A549 (cell line): ENCODE data around the gene TCF3.
"Not testable (repeated sequence)": the region's sequence is repeated elsewhere in the genome, so short reads cannot be mapped to it uniquely, and the experiment has no call there.

Experiments used
- BHLHE40 ChIP-seq: IDR thresholded peaks from 2 replicates; pipeline ENCODE4 v1.6.1; 2012; ENCODE audit warnings: low read depth, low read length, inconsistent platforms
- CEBPB ChIP-seq, 2 experiments: fragments of >200 bp in 1 of 2; sonication (Bioruptor Twin) in 1 of 2; formaldehyde crosslinking in 1 of 2; IDR thresholded peaks; 2 replicates each; pipeline ENCODE4 v1.6.1; 2012 to 2016
- EP300 ChIP-seq, 2 experiments: fragments of >200 bp; sonication (Bioruptor Twin); formaldehyde crosslinking; IDR thresholded peaks; 2 replicates in 1 of 2; 3 replicates in 1 of 2; pipeline ENCODE4 v1.6.1; 2016 to 2017
- ESRRA ChIP-seq: fragments of 150-350 bp; IDR thresholded peaks from 2 replicates; pipeline ENCODE4 v1.6.1; 2014; ENCODE audit warnings: mild to moderate bottlenecking, low read length, borderline replicate concordance
- FOSL2 ChIP-seq, 2 experiments: fragments of 450-650 bp in 1 of 2; fragments of >200 bp in 1 of 2; sonication (Bioruptor Twin) in 1 of 2; formaldehyde crosslinking; IDR thresholded peaks; 2 replicates each; pipeline versions ENCODE4 v1.5.0 to v1.6.1; 2016 to 2020; ENCODE audit warnings: mild to moderate bottlenecking in 1 of 2, moderate library complexity in 1 of 2
- GATA3 ChIP-seq: IDR thresholded peaks from 2 replicates; pipeline ENCODE4 v1.6.1; 2012; ENCODE audit warnings: borderline replicate concordance
- HDAC2 ChIP-seq: fragments of 200-600 bp; sonication (generic); IDR thresholded peaks from 2 replicates; pipeline ENCODE4 v1.6.1; 2016
- HEYL ChIP-seq: fragments of 250-450 bp; sonication (Bioruptor Pico); IDR thresholded peaks from 2 replicates; pipeline ENCODE4 v1.8.0; 2021; ENCODE audit warnings: mild to moderate bottlenecking, moderate library complexity
- KDM5A ChIP-seq: fragments of 200-600 bp; sonication (generic); IDR thresholded peaks from 2 replicates; pipeline ENCODE4 v1.6.1; 2016; ENCODE audit warnings: antibody characterized with exemption, mild to moderate bottlenecking
- MAFK ChIP-seq: fragments of 450-650 bp; IDR thresholded peaks from 2 replicates; pipeline ENCODE4 v1.6.1; 2014; ENCODE audit not compliant: partially characterized antibody
- RNF2 ChIP-seq: fragments of 200-600 bp; sonication (generic); IDR thresholded peaks from 2 replicates; pipeline ENCODE4 v1.6.1; 2016; ENCODE audit warnings: low read depth, mild to moderate bottlenecking, antibody characterized with exemption, moderate library complexity, borderline replicate concordance
- TF ChIP-seq, protein P1 (sequence below): fragments of 450-650 bp; IDR thresholded peaks from 2 replicates; pipeline ENCODE4 v1.6.1; 2014; ENCODE audit warnings: antibody characterized with exemption
- TF ChIP-seq, protein P2 (sequence below): fragments of >200 bp; sonication (Bioruptor Twin); formaldehyde crosslinking; IDR thresholded peaks from 3 replicates; pipeline ENCODE4 v1.5.1; 2016

DNA sequence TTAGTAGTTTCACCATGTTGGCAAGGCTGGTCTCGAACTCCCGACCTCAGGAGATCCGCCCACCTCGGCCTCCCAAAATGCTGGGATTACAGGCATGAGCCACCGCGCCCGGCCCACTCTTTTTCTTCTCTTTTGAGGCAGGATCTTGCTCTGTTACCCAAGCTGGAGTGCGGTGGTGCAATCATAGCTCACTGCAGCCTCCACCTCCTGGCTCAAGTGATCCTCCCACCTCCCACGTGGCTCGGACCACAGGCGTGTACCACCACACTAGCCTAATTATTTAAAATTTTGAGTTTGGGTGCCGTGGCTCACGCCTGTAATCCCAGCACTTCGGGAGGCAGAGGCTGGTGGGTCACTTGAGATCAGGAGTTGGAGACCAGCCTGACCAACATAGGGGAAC is 18.3 kb upstream of the TCF3 start:
- not testable (repeated sequence) for TF ChIP-seq MAFK; HDAC2; BHLHE40; ESRRA; GATA3; KDM5A; EP300 (IDR thresholded peaks at IDR 0.05); FOSL2 (IDR thresholded peaks at IDR 0.05); FOSL2 (CRISPR knock-in tag; IDR thresholded peaks at IDR 0.05); RNF2; HEYL (CRISPR knock-in tag); CEBPB (IDR thresholded peaks at IDR 0.05)
- TF ChIP-seq, protein P1, sequence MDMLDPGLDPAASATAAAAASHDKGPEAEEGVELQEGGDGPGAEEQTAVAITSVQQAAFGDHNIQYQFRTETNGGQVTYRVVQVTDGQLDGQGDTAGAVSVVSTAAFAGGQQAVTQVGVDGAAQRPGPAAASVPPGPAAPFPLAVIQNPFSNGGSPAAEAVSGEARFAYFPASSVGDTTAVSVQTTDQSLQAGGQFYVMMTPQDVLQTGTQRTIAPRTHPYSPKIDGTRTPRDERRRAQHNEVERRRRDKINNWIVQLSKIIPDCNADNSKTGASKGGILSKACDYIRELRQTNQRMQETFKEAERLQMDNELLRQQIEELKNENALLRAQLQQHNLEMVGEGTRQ, result not testable (repeated sequence)
- TF ChIP-seq, protein P2, sequence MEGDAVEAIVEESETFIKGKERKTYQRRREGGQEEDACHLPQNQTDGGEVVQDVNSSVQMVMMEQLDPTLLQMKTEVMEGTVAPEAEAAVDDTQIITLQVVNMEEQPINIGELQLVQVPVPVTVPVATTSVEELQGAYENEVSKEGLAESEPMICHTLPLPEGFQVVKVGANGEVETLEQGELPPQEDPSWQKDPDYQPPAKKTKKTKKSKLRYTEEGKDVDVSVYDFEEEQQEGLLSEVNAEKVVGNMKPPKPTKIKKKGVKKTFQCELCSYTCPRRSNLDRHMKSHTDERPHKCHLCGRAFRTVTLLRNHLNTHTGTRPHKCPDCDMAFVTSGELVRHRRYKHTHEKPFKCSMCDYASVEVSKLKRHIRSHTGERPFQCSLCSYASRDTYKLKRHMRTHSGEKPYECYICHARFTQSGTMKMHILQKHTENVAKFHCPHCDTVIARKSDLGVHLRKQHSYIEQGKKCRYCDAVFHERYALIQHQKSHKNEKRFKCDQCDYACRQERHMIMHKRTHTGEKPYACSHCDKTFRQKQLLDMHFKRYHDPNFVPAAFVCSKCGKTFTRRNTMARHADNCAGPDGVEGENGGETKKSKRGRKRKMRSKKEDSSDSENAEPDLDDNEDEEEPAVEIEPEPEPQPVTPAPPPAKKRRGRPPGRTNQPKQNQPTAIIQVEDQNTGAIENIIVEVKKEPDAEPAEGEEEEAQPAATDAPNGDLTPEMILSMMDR, result not testable (repeated sequence)
